NCI-H510A treated with DMSO at 0.1 percent for 48 hours (cell line): ENCODE results near the gene SOBP.
"Not testable (repeated sequence)": the region's sequence is repeated elsewhere in the genome, so short reads cannot be mapped to it uniquely, and the experiment has no call there.

Experiments used
- DNase-seq: peaks from one replicate; lab custom pipeline; 2025; lab: John Stamatoyannopoulos, UW

SOBP gene

DNA sequence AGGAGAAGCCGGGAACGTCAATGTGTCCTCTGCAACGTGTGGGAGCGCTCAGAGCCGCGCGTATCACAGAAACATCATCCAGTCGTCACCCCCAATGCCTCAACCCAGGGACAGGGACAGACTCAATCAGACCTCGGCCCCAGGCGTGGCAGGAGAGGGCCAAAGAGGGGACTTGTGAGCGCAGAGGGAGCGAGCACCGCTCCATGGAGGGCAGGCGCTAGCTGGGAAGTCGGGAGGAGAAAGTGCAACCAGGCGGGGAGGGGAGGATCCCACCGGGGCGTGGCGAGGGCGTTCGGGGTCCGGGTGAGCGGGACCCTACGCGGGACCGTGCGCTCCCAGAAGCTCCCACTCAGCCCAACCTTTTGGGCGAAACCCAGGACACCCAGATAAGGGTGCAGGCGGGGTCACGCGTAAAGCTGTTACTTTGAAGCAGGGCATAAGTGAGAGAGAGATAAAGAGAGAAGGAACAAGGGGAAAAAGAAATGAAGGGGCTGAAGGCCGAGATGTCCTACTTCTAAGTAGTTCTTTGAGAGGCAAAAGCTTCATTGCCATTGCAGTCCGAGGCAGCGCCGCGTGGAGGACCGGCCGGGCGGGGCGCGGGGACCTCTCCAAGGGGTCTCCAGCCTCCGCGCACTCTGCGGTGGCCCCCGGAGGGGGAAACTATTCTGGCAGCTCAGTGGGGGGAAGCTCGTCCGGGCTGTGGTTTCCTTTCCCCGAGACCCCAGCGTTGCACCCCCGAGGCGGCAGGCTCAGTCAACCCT is 862 bp upstream of the SOBP start:
- no peak for DNase-seq

DNA sequence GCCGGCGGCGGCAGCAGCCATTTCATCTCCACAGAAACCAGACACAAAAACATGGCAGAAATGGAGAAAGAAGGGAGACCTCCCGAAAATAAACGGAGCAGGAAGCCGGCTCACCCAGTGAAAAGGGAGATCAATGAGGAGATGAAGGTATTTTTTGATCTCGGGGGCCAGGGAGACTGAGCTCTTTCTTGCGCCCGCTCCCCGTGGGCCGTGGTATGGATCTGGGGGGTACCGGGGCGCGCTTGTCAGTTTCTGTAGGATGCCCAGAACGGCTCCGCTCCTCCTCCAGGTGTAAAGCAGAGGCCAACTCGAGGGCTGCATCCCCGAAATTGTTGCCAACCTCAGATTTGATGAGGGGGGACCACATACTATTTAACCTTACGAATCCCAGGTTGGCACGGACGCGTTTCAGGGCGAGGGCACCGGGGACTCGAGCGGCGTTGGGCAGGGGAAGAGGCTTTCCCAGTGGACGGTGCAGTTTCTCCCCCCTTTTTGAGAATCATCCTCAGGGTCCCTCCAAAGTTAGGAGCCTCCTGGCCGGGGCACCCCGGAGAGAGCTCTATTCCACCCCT is 735 bp downstream of the SOBP start:
- DNase-seq = no peak

DNA sequence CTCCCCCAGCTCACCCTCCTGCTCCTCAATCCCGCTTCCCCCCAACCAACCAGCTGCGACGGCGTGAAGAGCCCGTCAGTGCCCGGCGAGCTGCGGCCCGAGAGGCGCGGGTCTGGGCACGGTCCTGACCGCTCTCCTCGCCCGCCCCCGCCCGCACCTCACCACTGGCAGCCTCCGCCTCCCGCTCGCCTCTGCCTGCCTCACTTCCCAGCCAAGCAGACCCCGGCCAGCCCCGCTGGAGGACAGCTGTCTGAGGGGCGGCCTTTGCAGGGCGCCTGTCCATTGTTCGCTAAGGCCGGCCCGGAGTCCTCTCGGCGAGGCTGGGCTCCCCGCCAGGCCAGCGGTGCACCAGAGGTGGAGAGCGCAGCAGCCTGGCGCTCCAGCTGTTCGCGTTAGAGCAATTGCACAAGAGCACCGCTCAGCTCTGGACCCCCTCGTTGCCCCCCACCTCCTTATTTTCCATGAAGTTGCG is 1.3 kb downstream of the SOBP start:
- DNase-seq = no peak

DNA sequence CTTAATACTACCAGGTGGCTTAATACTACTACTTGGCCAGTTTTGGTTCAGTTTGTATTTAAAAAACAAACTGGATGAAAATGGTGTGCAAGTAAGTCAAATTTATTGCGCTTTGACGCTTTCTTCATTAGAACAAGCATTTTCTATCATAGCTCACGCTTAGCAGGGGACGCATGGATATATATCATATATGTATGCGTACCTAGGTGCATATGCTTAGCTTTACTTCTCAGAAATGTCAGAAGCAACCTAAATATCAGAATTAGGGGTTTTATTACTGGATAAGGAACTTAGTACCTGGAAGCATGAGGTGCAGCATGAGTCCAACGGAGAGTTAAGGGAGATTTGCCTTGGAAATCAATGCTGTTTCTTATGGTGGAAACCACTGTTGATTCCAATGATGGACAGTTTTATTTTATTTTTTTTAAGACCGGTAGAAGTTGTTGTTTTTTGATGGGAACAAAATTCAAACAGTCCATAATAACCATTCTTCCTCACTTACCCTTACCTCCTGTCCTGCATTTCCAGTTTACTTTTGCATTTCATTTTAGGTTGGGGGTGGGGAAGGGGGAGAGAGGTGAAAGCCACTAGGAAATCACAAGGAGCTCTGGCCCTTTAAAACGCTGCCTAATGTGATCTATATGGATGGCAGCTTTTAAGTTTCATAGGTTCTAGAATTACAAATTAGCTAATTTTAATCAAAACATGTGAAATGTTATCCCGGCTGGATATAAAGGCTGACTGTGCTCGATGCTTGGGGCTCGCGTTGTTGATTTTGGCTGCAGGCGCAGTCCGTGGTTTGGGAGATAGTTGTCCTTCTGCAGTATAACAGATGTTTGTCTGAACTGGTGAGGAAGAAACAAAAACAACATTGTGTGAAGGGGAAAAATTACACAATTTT is 2.1 kb downstream of the SOBP start:
- no peak for DNase-seq

DNA sequence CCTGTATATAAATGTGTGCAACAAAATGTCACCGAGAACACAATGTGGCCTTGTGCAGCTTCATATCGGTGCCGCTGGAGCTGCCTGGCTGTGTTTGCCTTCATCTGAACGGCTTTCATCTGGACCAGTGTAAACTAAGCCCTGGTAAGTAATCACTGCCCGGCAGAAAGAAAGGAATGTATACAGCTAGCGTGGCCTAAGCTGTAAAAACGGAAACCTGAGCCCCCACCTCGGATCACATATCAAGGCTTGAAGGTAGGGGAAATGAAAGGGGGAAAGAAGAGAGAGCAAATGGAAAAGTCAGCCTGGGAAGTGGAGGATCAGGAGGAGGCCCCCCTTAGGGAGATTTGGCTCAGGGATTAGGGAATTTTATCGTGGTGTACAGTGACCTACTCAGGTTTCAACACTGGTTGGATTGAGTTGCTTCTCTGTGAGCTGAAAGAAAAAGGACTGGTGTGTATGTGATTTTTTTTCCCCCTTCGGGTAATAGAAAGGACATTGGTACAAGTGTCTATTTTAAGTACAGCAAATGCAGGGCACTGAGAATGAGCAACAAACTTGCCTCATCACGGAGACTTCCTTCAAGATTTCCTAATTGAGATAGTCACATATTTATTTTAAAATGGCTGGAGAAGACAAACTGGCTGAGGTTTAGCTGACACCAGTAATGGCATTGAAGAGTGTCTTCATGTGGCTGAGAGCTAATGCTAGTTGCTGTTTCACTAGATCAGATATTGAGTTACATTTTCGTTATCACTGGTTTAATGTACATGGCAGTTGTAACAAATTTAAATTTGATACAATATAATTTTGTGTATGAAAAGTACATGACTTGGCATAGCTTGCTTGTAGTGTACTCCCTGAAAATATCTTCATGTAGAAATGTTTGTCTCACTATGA is 3.5 kb downstream of the SOBP start:
- no peak for DNase-seq

DNA sequence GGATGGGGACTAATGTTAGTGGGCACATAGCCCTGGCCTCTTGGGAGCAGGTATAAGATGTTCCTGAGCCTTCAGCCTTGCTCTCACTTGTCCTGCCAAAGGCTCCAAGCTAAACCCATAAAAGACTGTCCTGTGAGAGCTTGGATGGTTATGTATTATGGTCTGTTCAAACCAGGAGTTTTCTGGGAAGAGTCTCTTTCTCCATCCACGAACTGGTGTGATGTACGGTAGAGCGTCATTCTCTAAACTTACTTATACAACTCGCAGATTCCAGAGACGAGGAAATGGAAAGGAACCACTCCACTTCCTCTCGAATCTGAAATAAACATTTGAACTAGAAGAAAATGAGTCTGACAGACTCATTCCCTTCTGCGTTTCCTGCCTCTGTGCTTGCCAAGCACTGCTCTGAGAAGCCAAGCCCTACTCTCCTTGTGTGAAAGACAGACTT is 5.3 kb downstream of the SOBP start:
- no peak for DNase-seq

DNA sequence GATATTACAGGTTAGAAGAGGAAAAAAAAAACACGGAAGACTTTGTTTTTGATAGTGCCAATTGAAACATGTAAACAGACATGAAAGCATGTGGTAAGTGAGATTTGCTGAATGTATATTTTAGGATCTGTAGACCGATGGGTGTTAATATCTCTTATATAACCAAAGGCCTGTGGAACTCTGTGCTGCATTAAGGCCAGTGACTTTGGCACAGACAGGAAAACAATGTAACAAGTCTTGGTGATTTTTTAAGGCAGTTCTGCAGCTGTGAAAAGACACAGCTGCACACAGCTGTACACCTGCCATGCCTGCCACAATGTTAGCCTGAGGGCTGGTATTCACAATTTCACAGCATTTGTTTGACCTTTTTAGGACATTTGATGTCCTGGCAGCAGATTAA is 6.1 kb downstream of the SOBP start:
- DNase-seq = no peak

DNA sequence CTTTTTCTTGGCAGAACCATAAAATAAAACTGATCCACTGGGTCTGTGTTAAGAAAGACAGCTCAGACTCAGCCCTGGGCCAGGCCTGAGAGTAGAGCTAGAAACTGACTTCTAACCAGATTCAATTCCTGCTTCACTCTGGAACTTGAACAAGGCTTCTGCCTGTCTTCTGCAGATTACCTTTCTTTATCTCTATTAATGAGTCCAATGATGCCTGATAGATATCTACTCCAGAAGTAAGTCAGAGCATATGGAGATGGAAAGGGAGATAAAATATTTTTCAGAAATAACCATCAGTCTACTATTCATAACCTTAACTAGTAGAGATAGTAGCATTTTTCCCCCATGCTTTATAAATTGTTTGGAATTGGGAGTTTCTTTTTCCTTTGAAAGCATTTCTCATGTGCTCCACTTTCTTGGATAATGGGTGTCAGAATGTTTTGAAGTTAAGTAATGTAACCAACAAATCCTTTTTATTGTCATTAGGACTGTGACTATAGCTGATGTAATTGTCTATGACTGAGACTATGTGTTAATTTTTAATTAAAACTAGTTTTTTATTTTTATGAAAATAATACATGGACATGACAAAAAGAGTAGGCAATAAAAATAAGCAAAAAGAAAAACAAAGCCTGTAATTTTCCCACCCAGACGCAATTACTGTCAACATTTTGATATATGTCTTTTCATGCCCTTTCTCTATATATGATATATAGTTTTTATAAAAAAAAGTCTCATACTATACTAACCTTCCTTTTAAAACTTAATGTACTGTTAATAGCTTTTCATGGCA is 7.2 kb downstream of the SOBP start:
- no peak for DNase-seq

DNA sequence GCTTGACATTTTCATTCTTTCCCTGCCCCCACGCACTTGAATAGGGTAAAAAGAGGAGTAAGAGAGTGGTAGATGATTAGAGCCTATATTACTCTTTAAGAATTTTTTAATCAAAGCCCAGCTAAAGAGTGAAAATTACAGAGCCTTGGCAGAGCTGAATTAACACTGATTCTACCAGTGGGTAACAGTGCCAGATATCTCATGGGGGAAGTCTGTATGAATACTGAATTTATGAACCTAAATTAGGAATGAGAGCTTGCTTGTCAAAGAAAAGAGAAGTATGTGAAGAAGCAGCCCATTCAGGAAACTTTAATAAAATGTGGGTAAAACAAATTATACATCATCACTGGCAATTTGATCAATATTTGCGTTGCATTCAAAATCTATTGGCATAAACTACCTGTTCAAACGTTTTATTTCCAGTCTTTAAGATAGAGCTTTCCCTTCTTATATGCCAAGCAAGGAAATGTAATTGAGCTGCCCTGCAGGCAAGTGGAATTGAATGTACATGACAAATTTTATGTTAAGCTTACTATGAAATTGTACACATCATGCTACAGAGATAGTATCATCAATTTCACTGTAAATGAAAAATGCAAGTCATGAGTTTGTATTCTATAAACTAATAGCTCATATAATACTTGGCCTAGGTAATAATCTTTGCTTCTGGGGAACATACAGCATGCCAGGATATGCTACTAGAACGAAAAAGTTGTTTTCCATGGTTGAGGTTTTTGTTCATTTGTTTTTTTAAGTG is 14.5 kb downstream of the SOBP start:
- no peak for DNase-seq

DNA sequence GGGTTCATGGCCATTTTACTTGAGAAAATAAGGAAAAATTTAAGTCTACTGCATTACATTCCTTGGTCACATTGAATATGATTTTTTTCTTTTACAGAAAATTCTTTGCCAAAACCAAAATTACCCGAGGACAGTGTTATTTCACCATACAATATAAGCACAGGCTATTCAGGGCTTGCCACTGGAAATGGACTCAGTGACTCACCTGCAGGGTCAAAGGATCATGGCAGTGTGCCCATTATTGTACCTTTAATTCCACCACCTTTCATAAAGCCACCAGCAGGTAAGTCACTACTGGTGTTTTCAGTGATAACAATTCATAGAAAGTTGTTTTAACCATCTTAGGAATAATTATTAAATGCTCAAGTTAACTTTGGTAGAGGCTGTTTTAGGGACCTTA is 16.2 kb downstream of the SOBP start:
- DNase-seq = no peak

DNA sequence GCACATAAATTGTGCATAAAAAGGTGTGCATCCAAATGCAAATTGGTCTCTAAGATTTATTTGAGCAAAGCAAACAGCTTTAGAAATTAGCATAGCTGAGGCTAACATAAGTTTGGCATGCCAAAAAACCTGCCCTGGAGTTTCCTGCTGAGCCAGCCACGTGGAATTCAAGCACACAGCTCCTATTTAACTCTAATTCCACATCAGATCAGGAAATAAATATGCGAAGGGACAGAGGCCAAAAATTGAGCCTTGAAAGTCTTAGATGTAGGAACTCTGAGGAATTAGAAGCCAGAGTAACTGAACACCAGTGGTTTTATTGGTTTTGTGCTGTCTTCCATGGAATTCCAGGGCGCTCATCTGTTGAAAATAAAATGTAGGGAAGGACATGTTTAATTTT is 19.6 kb downstream of the SOBP start:
- DNase-seq = no peak

DNA sequence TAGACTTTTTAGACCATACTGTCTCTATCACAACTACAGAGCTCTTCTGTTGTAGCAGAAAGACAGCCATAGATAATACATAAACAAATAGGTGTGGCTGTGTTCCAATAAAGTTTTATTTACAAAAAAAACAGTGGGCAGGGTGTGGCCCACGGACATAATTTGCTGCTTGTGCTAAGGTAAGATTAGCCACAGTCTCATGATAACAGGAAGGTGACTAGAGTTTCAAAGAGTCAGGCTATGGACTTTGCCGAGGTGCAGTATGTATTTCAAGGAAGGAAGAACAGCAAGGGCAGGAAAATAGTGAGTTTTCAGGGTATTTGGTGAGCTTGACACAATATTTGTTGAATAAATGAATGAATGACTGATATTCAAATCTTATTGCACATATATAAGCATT is 20.2 kb downstream of the SOBP start:
- DNase-seq = no peak

DNA sequence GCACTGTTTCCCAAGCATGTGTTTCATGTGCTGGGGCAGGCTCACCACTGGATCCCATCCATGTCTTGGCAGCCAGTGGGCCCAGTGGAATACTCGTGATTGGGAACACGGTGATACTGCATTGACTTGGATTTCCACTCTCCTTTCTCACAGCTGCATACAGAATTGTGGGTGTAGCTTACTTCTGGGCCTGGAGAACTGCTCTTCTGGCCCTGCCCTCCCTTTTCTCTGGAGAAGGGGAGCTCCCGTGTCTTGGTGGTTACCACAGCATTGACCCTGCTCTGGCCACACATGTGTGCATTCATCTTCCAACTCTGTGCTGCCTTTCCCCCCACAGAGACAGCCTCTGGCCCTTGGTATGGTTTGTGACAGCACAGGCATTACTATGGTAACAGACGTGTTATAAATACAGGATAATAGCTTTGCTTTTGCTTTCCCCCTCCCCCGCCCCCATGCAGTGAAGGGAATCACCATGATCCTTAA is 21.6 kb downstream of the SOBP start:
- no peak for DNase-seq

DNA sequence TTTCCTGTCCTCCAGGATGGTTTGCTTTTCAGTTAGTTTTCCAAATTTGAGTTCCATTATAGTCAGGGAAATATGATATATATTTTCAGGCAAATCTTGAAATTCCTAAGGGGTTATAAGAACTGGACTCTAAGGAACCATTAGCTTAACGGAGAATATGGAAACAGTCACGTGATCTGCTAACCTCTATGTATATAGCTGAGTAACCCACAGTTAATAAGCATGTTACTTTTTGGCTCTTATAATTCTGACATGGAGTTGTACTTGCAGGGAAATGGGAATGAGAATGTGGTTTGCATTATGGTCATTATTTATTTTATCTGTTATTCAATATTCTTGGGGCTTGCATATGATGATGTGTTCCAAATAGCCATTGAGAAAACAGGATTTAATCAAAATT is 23.3 kb downstream of the SOBP start:
- DNase-seq = no peak

DNA sequence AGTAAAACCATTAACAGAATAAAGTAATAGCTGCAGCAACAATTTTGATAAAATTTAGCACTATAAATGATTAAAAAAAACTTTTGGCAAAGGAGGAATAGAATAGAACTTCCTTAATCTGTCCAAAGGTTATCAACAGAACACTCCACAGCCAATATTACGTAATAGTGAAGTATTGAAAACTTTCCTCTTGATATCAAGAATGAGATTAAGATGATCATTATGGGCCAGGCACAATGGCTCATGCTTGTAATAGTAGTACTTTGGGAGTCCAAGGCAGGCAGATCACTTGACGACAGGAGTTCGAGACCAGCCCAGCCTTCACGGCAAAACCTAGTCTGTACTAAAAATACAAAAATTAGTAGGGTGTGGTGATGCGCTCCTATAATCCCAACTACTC is 26.0 kb downstream of the SOBP start:
- no peak for DNase-seq

DNA sequence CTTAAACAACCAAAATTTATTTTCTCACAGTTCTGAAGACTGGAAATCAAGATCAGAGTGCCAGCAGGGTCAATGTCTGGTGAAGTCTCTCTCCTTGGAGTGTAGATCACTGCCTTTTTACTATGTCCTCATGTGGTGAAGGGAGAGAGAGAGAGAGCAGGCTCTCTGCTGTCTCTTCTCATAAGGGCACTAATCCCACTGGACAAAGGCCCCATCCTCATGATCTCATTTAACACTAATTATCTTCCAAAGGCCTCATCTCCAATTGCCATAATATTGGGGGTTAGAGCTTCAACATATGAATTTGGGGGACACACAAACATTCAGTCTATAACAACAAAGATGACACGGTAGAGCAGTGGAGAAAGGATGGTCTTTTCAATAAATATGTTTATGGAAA is 27.4 kb downstream of the SOBP start:
- no peak for DNase-seq

DNA sequence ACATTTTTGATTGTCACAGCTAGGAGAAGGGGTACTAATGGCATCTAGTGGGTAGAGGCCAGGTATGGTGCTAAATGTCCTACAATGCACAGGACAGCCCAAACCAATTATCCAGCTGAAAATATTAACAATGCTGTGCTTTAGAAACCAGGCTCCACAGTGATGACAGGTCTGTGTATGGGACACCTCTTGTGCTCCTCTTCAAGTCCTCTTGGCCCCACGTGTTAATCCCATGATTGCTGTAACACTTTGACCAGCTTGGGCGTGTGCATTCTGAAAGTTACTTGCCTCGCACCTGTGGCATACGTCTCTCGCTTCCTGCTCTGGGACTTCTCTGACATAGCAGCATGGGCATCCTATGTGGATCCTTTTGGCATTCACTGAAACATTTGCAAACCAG is 29.3 kb downstream of the SOBP start:
- not testable (repeated sequence) for DNase-seq

DNA sequence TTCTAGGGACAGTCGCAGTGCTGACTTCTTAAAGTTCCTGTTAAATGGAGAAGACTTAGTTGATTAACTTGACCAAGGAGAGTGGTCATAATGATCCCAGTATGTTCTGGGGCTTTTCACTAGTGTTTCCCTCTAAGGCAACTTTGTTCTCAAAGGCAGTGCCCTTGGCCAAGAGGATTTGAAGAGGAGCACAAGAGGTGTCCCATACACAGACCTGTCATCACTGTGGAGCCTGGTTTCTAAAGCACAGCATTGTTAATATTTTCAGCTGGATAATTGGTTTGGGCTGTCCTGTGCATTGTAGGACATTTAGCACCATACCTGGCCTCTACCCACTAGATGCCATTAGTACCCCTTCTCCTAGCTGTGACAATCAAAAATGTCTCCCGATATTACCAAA is 30.8 kb downstream of the SOBP start:
- DNase-seq = not testable (repeated sequence)

DNA sequence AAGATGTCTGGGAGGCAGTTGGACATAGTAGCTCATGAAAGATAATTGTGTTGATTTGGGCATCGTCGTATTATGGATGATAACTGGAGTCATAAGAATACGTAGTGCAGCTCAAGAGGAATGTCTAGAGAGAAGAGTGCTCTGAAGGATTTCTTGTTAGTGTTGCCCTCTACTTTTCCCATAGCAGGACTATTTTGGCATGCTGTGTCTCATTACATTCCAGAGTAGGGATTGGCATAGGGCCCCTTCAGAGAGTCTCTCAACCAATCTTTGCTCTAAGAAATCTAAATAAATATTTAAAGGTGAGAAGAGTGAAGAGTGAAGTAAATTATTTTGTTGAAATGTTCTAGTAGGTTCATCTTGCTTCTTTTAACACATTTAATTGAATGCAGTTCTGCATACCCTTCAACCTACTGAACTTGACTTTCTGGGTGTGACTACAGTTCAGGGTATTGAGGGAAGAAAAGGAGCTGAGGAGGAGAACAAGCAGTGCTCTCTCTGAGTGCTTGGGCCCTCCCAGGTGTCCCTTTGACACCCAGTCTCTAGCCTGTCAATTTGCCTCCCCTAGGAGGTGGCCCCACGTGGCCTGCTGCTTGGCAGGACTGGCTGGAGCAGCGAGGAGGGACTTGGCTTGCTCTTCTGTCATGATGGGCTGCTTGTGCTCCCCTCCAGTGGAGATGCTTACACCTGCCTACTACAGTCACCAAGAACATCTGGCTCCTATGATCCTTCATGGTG is 33.3 kb downstream of the SOBP start:
- no peak for DNase-seq
